Coronary artery (tissue), 2 donors: Measurements from ENCODE around the gene CLDN12.
"Not testable (repeated sequence)": the region's sequence is repeated elsewhere in the genome, so short reads cannot be mapped to it uniquely, and the experiment has no call there.

ENCODE experiments used
- DNase-seq: peaks from one replicate; pipeline ENCODE4 v3.0.0-alpha.2; 2017; ENCODE audit warnings: low spot score
- H3K27ac ChIP-seq, 2 donors: fragments of 200-600 bp; sonication (generic); one replicate each; pipeline ENCODE4 v1.5.1; 2016 to 2019
- H3K4me3 ChIP-seq: fragments of 200-600 bp; sonication (generic); 2 replicates; pipeline ENCODE4 v1.5.1; 2016; ENCODE audit warnings: mild to moderate bottlenecking, moderate library complexity
- TF ChIP-seq, protein P1 (sequence below): fragments of 200-600 bp; sonication (generic); IDR thresholded peaks from one replicate; pipeline ENCODE4 v1.5.1; 2019; ENCODE audit warnings: antibody characterized with exemption

The CLDN12 gene

GRCh38 chr7:90453931-90454330, 50.7 kb downstream of the CLDN12 start:
- H3K4me3 ChIP-seq: no peak overlapping the region
- TF ChIP-seq, protein P1, sequence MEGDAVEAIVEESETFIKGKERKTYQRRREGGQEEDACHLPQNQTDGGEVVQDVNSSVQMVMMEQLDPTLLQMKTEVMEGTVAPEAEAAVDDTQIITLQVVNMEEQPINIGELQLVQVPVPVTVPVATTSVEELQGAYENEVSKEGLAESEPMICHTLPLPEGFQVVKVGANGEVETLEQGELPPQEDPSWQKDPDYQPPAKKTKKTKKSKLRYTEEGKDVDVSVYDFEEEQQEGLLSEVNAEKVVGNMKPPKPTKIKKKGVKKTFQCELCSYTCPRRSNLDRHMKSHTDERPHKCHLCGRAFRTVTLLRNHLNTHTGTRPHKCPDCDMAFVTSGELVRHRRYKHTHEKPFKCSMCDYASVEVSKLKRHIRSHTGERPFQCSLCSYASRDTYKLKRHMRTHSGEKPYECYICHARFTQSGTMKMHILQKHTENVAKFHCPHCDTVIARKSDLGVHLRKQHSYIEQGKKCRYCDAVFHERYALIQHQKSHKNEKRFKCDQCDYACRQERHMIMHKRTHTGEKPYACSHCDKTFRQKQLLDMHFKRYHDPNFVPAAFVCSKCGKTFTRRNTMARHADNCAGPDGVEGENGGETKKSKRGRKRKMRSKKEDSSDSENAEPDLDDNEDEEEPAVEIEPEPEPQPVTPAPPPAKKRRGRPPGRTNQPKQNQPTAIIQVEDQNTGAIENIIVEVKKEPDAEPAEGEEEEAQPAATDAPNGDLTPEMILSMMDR: no peak
- no peak overlapping the region for H3K27ac ChIP-seq
- no peak for DNase-seq

DNA sequence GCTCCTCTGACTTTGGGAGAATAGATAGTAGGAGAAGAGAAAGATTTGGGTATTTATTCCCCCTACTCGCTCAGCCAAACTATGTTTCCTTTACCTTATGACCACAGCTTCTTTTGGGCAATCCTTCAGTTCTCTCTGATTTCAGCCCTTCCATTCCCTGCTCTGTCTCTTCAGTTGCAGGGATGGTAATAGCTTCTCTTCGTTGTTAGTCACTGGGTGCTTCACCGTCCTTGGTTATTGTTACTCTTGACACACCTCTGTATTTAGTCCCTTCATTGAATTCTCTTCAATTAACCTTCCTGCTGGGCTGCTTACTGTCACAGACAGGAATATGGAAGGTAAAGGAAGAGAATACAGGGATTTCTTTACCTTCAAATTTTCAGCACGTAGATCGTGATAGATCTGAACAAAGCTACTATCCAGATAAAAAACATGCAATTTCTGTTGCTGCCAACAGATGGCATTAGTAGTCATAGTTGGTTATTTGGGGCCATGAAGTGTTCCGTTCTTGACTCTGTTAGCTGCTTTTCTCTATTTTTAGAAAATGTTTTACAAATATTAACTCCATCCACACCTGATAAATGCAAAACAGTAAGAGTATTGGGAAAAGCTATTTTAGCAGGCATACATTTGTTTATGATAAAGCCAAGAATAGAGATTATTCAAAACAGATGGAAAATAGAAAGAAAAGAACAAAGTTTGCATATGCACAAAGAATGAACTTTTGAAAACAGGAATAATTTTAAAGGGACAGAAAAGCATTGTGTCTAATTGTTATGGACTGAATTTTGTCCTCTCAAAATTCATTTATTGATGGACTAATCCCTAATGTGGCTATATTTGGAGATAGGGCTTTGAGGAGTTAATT, 52.1 kb downstream of the CLDN12 start:
- no peak overlapping the region for H3K27ac ChIP-seq
- peak overlapping the region; percentile 52 for H3K4me3 ChIP-seq
- no peak for DNase-seq
- TF ChIP-seq, protein P1: no peak

DNA sequence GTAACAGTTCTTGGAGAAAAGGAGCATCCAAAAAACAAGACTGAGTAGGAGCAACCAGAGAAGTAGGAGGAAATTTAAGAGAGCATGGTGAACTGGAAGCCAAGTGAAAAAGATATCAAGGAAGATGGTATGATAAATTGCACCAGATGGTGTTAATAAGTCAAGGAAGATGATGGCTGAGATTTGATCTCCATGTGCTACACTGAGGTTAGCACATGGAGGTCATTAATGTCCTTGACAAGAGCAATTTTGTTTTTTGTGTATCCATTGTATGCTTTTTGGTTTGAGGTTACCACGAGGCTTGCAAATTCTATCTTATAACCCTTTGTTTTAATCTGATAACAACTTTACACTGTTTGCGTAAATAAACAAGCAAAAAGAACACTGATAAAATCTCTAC, 54.8 kb downstream of the CLDN12 start:
- TF ChIP-seq, protein P1: no peak
- no peak for DNase-seq
- Histone ChIP-seq H3K27ac (no peak overlapping the region), H3K4me3 (no peak overlapping the region)

DNA sequence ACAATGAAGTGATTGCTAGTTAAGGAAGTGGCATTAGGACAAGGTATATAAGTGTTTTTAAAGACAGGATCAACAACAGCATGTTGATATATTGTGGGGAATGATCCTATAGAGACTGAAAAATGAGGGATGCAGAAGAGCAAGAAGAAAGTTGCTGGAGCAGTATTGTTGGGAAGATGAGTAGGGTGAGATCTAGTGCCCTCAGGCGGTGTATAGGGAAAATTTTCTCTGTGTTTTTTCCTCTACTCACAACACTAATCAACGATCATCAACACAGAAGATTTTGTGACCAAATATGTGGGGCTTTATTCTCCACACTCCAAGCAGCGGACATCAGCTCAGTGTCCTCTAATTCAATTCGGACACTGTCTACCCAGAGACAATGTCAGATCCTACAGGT, 56.6 kb downstream of the CLDN12 start:
- DNase-seq: no peak
- no peak overlapping the region for H3K27ac ChIP-seq
- TF ChIP-seq, protein P1: no peak
- H3K4me3 ChIP-seq: no peak overlapping the region

GRCh38 chr7:90461219-90461618, 58.0 kb downstream of the CLDN12 start:
- no peak for DNase-seq
- TF ChIP-seq, protein P1: no peak
- H3K4me3 ChIP-seq: no peak overlapping the region
- no peak overlapping the region for H3K27ac ChIP-seq

GRCh38 chr7:90463151-90463628, 59.9 kb downstream of the CLDN12 start:
- not testable (repeated sequence) for DNase-seq
- Histone ChIP-seq H3K4me3 (peak overlapping the region; percentile 64), H3K27ac (peak overlapping the region in 1 of 2 donors; percentile 17)
